Uterus (tissue), 4 donors: Measurements from ENCODE around the gene SLC39A1. TPM values are rescaled to one million over a fixed set of nuclear protein-coding genes. Genes with fewer than 3 reads are reported as not detected.
A peak's percentile ranks its signal among the peaks of the same experiment; 100 is the strongest.

Experiments
- DNase-seq, 2 donors: peaks; one replicate each; pipeline ENCODE4 v3.0.0-alpha.2; 2019 to 2020
- H3K27ac ChIP-seq, 2 donors: fragments of 200-600 bp; sonication (generic); 1 replicate in 1 of 2; 2 replicates in 1 of 2; pipeline ENCODE4 v1.5.1; 2016 to 2018
- H3K27me3 ChIP-seq, 2 donors: fragments of 200-600 bp; sonication (generic); one replicate each; pipeline ENCODE4 v1.5.1; 2018 to 2019; ENCODE audit warnings: control low read depth in 1 of 2
- H3K36me3 ChIP-seq, 2 donors: fragments of 200-600 bp; sonication (generic); one replicate each; pipeline ENCODE4 v1.5.1; 2019; ENCODE audit warnings: control low read depth in 1 of 2
- H3K4me1 ChIP-seq, 2 donors: fragments of 200-600 bp; sonication (generic); one replicate each; pipeline ENCODE4 v1.5.1; 2018 to 2019; ENCODE audit warnings: control low read depth in 1 of 2
- H3K4me3 ChIP-seq, 2 donors: fragments of 200-600 bp; sonication (generic); 1 replicate in 1 of 2; 2 replicates in 1 of 2; pipeline ENCODE4 v1.5.1; 2018 to 2019; ENCODE audit warnings: mild to moderate bottlenecking in 1 of 2
- H3K9me3 ChIP-seq, 2 donors: fragments of 200-600 bp; sonication (generic); one replicate each; pipeline ENCODE4 v1.5.1; 2019; ENCODE audit warnings: control low read depth in 1 of 2
- POLR2A ChIP-seq, 2 donors: fragments of 450-650 bp; IDR thresholded peaks; one replicate each; pipeline ENCODE4 v1.6.1; 2016; ENCODE audit warnings: antibody characterized with exemption in 2 of 2, mild to moderate bottlenecking in 1 of 2, moderate library complexity in 1 of 2
- intact Hi-C: fragments of 100-400 bp; cut with DNase I; formaldehyde crosslinking; loops from one replicate; pipeline ENCODE4 v1.15.1; 2023; ENCODE audit warnings: low total_unique reads
- total RNA-seq, 4 donors: library from RNA; depleted of rRNA in 3 of 4; stranded (reverse); fragments of >200 nt in 3 of 4; gene quantifications; one replicate each; pipeline versions ENCODE4 v1.1.0 to v1.2.4, GENCODE V29; 2014 to 2023
- TF ChIP-seq, protein P1 (sequence below), 4 experiments: fragments of 200-600 bp in 2 of 4; fragments of 450-650 bp in 2 of 4; sonication (generic) in 2 of 4; IDR thresholded peaks; one replicate each; pipeline ENCODE4 v1.5.1; 2016 to 2019; ENCODE audit warnings: antibody characterized with exemption in 4 of 4, mild to moderate bottlenecking in 2 of 4, moderate library complexity in 1 of 4
- donor health status: DM: yes; HTN: yes; CAD: no.

The SLC39A1 gene
- total RNA-seq, 4 donors from 2014 or later = 66.3 to 96.2 (median 83.6) TPM

GRCh38 chr1:153929426-153929825 lies 33.9 kb downstream of the SLC39A1 start:
- H3K4me1 ChIP-seq = no peaks in the 10 kb centered on the region
- DNase-seq = no peak
- H3K4me3 ChIP-seq = no peak overlapping the region
- TF ChIP-seq, protein P1, sequence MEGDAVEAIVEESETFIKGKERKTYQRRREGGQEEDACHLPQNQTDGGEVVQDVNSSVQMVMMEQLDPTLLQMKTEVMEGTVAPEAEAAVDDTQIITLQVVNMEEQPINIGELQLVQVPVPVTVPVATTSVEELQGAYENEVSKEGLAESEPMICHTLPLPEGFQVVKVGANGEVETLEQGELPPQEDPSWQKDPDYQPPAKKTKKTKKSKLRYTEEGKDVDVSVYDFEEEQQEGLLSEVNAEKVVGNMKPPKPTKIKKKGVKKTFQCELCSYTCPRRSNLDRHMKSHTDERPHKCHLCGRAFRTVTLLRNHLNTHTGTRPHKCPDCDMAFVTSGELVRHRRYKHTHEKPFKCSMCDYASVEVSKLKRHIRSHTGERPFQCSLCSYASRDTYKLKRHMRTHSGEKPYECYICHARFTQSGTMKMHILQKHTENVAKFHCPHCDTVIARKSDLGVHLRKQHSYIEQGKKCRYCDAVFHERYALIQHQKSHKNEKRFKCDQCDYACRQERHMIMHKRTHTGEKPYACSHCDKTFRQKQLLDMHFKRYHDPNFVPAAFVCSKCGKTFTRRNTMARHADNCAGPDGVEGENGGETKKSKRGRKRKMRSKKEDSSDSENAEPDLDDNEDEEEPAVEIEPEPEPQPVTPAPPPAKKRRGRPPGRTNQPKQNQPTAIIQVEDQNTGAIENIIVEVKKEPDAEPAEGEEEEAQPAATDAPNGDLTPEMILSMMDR (IDR thresholded peaks at IDR 0.05) = no peak
- no peak for TF ChIP-seq POLR2A (IDR thresholded peaks at IDR 0.05)
- intact Hi-C loops = no loop called here
- H3K27ac ChIP-seq = no peak overlapping the region
- H3K9me3 ChIP-seq = no peaks in the 10 kb centered on the region
- H3K27me3 ChIP-seq = no peaks in the 10 kb centered on the region
- H3K36me3 ChIP-seq = no peaks in the 10 kb centered on the region

GRCh38 chr1:153928791-153929341 lies 34.5 kb downstream of the SLC39A1 start:
- Histone ChIP-seq H3K27ac (no peak overlapping the region), H3K4me3 (no peak overlapping the region), H3K27me3 (no peaks in the 10 kb centered on the region), H3K4me1 (no peaks in the 10 kb centered on the region), H3K9me3 (no peaks in the 10 kb centered on the region), H3K36me3 (no peaks in the 10 kb centered on the region)
- intact Hi-C loops = no loop called here
- TF ChIP-seq, protein P1 (IDR thresholded peaks at IDR 0.05) = no peak
- no peak for TF ChIP-seq POLR2A (IDR thresholded peaks at IDR 0.05)
- peak in 1 of 2 donors; percentile 11 for DNase-seq

DNA sequence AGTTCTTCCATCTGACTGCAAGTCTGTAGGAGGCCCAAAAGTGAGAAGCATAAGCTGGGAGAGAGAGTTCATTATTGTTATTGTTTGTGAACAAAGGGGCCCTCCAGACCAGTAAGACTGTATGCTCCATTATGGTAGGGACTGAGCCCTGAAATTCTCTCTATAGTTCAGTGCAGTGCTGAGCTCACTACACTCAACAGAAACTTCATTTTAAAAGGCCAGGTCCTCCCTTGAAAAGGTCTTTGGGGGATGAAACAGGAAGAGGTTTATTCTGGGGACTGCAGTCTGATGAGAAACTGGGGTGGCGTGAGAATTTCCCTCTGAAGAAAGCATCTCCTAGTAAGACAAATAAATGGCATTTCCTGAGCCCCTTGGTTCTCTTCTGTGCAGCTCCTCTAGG lies 35.1 kb downstream of the SLC39A1 start:
- H3K27ac ChIP-seq = no peak overlapping the region
- H3K9me3 ChIP-seq = no peaks in the 10 kb centered on the region
- H3K27me3 ChIP-seq = no peaks in the 10 kb centered on the region
- H3K4me3 ChIP-seq = no peak overlapping the region
- DNase-seq = no peak
- H3K4me1 ChIP-seq = no peaks in the 10 kb centered on the region
- TF ChIP-seq, protein P1 (IDR thresholded peaks at IDR 0.05) = no peak
- TF ChIP-seq POLR2A (IDR thresholded peaks at IDR 0.05) = no peak
- no peaks in the 10 kb centered on the region for H3K36me3 ChIP-seq
- intact Hi-C loops = no loop called here

DNA sequence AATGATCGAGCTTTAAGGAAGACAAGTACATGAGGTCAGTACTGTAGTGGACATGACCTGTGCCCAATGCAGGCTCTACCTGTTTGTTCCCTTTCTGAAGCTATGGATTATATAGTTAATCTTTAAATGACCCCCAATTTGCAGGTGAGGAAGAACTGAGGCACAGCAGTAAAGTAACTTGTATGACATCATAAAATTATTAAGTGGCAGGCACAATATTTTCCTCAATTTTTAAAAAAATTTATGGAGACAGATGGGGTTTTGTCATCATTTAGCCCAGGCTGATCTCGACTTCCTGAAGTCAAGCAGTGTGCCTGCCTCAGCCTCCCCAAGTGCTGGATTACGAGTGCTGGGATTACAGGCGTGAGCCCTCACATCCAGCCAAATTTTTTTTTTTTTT lies 36.9 kb downstream of the SLC39A1 start:
- no peak overlapping the region for H3K4me3 ChIP-seq
- TF ChIP-seq POLR2A (IDR thresholded peaks at IDR 0.05) = no peak
- TF ChIP-seq, protein P1 (IDR thresholded peaks at IDR 0.05) = no peak
- no peak for DNase-seq
- H3K4me1 ChIP-seq = no peaks in the 10 kb centered on the region
- H3K27me3 ChIP-seq = no peaks in the 10 kb centered on the region
- H3K36me3 ChIP-seq = no peaks in the 10 kb centered on the region
- no peak overlapping the region for H3K27ac ChIP-seq
- H3K9me3 ChIP-seq = no peaks in the 10 kb centered on the region
- intact Hi-C loops = no loop called here

DNA sequence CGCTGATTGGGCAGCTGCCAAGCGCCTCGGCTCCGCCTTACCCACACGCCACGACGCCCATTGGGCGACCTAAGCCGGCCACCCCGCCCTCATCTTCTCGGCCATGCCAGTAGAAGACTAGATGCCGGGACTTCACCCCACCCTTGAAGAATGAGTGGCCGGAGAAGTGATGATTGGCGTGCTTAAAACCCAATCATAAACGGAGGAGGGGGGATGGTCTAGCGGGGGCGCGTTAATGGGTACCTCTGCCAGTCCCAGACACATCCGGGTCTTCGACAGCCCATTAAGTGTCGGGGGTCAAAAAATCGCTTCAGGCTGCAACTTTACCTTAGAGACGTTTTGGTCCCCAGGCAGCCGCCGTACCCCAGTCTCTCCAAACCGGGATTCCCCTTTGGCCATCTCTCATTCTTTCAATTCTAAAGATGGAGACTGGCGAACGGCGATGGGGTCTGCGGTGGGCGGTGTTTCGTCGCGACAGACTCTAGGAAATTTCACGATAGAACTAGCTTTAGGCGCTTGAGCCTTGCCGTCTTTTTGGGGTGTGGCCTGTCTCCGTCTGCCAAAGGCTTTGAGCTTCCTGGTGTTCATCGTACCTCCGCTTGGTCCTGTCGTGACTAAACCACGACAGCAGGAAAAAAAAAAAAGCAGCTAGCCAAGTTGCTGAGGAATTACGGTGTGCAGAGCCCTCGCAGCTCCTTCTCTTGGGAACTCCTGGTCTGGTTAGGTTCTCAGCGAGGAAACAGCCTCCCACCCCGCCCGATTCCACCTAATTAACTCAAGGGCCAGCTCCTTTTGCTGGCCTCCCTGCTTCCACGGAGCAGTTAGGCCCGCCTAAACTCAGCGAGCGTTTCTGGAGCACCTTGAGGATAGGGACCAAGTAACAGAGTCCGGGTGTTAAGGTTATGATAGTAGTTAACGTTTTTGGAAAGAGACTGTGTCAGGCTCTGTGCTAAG lies 40.1 kb downstream of the SLC39A1 start, which contains the start of gene GATAD2B:
TSS of gene GATAD2B (minus strand) at position 1 of the 954 bp plus-strand sequence. CDS start 94,625 bp downstream, outside the sequence.
- Histone ChIP-seq H3K4me3 (peak within 1 kb of the TSS; percentile 67 to 95), H3K27me3 (no peaks in the 10 kb centered on the region), H3K36me3 (no peaks in the 10 kb centered on the region), H3K9me3 (no peaks in the 10 kb centered on the region), H3K27ac (peak within 1 kb of the TSS; percentile 88 to 97), H3K4me1 (peaks cover 1 to 13% of the 10 kb centered on the region in 2 donors)
- peak; percentile 98 to 100 for DNase-seq
- intact Hi-C loops = no loop called here
- no peak for TF ChIP-seq POLR2A (IDR thresholded peaks at IDR 0.05)
- TF ChIP-seq, protein P1 (IDR thresholded peaks at IDR 0.05) = no peak
